K562 (cell line): ENCODE measurements around the gene PLK4.

Experiments used
- CEBPB ChIP-seq: fragments of 450-650 bp; IDR thresholded peaks from 2 replicates; pipeline ENCODE4 v1.6.1; 2016; ENCODE audit warnings: missing genetic modification characterization, missing compliant biosample characterization
- EZH2 ChIP-seq: IDR thresholded peaks from 2 replicates; pipeline ENCODE4 v1.6.1; 2012; ENCODE audit warnings: low read depth, mild to moderate bottlenecking, inconsistent platforms, low read length, borderline replicate concordance
- KDM1A ChIP-seq, 2 experiments: fragments of 450-650 bp; IDR thresholded peaks; 2 replicates each; pipeline ENCODE4 v1.6.1; 2016; ENCODE audit warnings: mild to moderate bottlenecking in 2 of 2
- MEIS2 ChIP-seq: fragments of 450-650 bp; IDR thresholded peaks from 2 replicates; pipeline ENCODE4 v1.6.1; 2014; ENCODE audit warnings: mild to moderate bottlenecking; ENCODE audit not compliant: partially characterized antibody
- POLR2A ChIP-seq: fragments of 450-650 bp; conservative IDR thresholded peaks from 2 replicates; pipeline ENCODE4 v1.6.1; 2016
- POLR2B ChIP-seq: fragments of 450-650 bp; IDR thresholded peaks from 2 replicates; pipeline ENCODE4 v1.6.1; 2018; ENCODE audit warnings: low read depth; ENCODE audit not compliant: partially characterized antibody
- RBM34 ChIP-seq: fragments of 200-400 bp; formaldehyde crosslinking; IDR thresholded peaks from 2 replicates; pipeline ENCODE4 v1.6.1; 2018; ENCODE audit warnings: low read length, borderline replicate concordance; ENCODE audit not compliant: insufficient read depth
- TCF7L2 ChIP-seq: fragments of 150-350 bp; IDR thresholded peaks from 2 replicates; pipeline ENCODE4 v1.6.1; 2016; ENCODE audit warnings: low read depth, mild to moderate bottlenecking, low read length, moderate library complexity
- ZNF253 ChIP-seq: fragments of 250-450 bp; sonication (Bioruptor Pico); conservative IDR thresholded peaks from 2 replicates; pipeline ENCODE4 v1.6.1; 2021; ENCODE audit warnings: mild to moderate bottlenecking
- ZZZ3 ChIP-seq: fragments of 450-650 bp; IDR thresholded peaks from 2 replicates; pipeline ENCODE4 v1.6.1; 2016; ENCODE audit warnings: antibody characterized with exemption, mild to moderate bottlenecking, moderate library complexity
- TF ChIP-seq, protein P1 (sequence below), 3 experiments: IDR thresholded peaks in 2 of 3; conservative IDR thresholded peaks in 1 of 3; 2 replicates each; pipeline ENCODE4 v1.5.1; 2011 to 2012; ENCODE audit warnings: low read length in 3 of 3, mild to moderate bottlenecking in 3 of 3, control low read depth in 2 of 3, improper control_type of control experiment in 1 of 3, inconsistent platforms in 1 of 3, low read depth in 1 of 3, mixed read lengths in 1 of 3, moderate library complexity in 1 of 3; ENCODE audit not compliant: insufficient read depth in 2 of 3
- TF ChIP-seq, protein P2 (sequence below): sonication (generic); IDR thresholded peaks from 2 replicates; pipeline ENCODE4 v1.6.1; 2016
- TF ChIP-seq, protein P3 (sequence below): sonication (generic); formaldehyde crosslinking; IDR thresholded peaks from 2 replicates; pipeline ENCODE4 v1.8.0; 2022; ENCODE audit warnings: missing genetic modification reagents, mild to moderate bottlenecking, borderline replicate concordance
- TF ChIP-seq, protein P4 (sequence below): fragments of 250-450 bp; sonication (Bioruptor Pico); IDR thresholded peaks from 2 replicates; pipeline ENCODE4 v1.8.0; 2021; ENCODE audit warnings: mild to moderate bottlenecking, moderate library complexity

DNA sequence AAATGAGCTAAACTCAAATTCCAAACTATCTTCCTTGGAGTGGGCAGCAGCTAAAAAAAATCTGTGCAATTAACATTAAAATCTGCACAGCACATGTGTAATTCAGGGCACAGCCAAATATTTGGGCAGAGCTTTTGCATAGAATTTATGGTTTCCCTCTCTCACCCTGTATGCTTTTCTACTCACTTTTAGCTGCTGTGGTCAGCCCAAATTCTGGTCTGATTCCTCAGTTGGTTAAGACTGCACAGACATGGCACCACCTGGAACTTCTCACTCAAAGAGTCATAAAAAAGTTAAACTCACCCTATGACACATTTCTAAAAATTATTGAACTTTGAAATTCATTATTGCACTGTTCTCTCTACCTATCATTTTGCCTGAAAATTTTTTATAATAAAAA is 4.9 kb upstream of the PLK4 start:
- no peak for TF ChIP-seq POLR2B
- TF ChIP-seq, protein P1, sequence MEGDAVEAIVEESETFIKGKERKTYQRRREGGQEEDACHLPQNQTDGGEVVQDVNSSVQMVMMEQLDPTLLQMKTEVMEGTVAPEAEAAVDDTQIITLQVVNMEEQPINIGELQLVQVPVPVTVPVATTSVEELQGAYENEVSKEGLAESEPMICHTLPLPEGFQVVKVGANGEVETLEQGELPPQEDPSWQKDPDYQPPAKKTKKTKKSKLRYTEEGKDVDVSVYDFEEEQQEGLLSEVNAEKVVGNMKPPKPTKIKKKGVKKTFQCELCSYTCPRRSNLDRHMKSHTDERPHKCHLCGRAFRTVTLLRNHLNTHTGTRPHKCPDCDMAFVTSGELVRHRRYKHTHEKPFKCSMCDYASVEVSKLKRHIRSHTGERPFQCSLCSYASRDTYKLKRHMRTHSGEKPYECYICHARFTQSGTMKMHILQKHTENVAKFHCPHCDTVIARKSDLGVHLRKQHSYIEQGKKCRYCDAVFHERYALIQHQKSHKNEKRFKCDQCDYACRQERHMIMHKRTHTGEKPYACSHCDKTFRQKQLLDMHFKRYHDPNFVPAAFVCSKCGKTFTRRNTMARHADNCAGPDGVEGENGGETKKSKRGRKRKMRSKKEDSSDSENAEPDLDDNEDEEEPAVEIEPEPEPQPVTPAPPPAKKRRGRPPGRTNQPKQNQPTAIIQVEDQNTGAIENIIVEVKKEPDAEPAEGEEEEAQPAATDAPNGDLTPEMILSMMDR (IDR thresholded peaks at IDR 0.05 in 2 of 3, conservative IDR thresholded peaks at IDR 0.05 in 1 of 3; ENCODE audit: insufficient read depth in 2 of 3, low read depth in 1 of 3, low read length in 3 of 3): no peak
- no peak for TF ChIP-seq CEBPB
- TF ChIP-seq TCF7L2: no peak
- no peak for TF ChIP-seq ZZZ3
- TF ChIP-seq, protein P2, sequence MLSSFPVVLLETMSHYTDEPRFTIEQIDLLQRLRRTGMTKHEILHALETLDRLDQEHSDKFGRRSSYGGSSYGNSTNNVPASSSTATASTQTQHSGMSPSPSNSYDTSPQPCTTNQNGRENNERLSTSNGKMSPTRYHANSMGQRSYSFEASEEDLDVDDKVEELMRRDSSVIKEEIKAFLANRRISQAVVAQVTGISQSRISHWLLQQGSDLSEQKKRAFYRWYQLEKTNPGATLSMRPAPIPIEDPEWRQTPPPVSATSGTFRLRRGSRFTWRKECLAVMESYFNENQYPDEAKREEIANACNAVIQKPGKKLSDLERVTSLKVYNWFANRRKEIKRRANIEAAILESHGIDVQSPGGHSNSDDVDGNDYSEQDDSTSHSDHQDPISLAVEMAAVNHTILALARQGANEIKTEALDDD: no peak
- no peak for TF ChIP-seq ZNF253
- no peak for TF ChIP-seq EZH2
- TF ChIP-seq RBM34: no peak
- no peak for TF ChIP-seq POLR2A
- no peak for TF ChIP-seq MEIS2
- TF ChIP-seq, protein P3, sequence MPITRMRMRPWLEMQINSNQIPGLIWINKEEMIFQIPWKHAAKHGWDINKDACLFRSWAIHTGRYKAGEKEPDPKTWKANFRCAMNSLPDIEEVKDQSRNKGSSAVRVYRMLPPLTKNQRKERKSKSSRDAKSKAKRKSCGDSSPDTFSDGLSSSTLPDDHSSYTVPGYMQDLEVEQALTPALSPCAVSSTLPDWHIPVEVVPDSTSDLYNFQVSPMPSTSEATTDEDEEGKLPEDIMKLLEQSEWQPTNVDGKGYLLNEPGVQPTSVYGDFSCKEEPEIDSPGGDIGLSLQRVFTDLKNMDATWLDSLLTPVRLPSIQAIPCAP (CRISPR knock-in tag): no peak
- no peak for TF ChIP-seq KDM1A (IDR thresholded peaks at IDR 0.05)
- TF ChIP-seq, protein P4, sequence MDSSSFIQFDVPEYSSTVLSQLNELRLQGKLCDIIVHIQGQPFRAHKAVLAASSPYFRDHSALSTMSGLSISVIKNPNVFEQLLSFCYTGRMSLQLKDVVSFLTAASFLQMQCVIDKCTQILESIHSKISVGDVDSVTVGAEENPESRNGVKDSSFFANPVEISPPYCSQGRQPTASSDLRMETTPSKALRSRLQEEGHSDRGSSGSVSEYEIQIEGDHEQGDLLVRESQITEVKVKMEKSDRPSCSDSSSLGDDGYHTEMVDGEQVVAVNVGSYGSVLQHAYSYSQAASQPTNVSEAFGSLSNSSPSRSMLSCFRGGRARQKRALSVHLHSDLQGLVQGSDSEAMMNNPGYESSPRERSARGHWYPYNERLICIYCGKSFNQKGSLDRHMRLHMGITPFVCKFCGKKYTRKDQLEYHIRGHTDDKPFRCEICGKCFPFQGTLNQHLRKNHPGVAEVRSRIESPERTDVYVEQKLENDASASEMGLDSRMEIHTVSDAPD (CRISPR knock-in tag): no peak
